ENCODE data around the gene RHOT2. TPM values are rescaled to one million over a fixed set of nuclear protein-coding genes. Genes with fewer than 3 reads are reported as not detected.

Gene RHOT2
- total and polyA plus RNA-seq, 9 of the 15 experiments (the other 6 are each of a cell fraction or from before 2014, with no cell fraction given): 5.0 to 373 (median 112) TPM

- TF ChIP-seq EWSR1 (IDR thresholded peaks at IDR 0.05; ENCODE audit: borderline replicate concordance, low read depth, partially characterized antibody) (no peak), CHD7 (IDR thresholded peaks at IDR 0.05; ENCODE audit: low read depth, low read length) (no peak), ATF6 (CRISPR knock-in tag; IDR thresholded peaks at IDR 0.05) (no peak)
Observed at GRCh38 chr16:646679-647172, 21.2 kb upstream of the RHOT2 start (continued).

Data from K562 (cell line).